ENCODE measurements around the gene BEND5.

GRCh38 chr1:48761986-48762385 lies 14.7 kb downstream of the BEND5 start:
- TF ChIP-seq BCL11A (IDR thresholded peaks at IDR 0.05; ENCODE audit: low read depth, low read length) = no peak
- no peak for TF ChIP-seq RCOR1 (conservative IDR thresholded peaks at IDR 0.05; ENCODE audit: low read depth, low read length)
- no peak for TF ChIP-seq CTCF (IDR thresholded peaks at IDR 0.05 in 2 of 3, conservative IDR thresholded peaks at IDR 0.05 in 1 of 3; ENCODE audit: control insufficient read depth in 2 of 3, extremely low read depth in 1 of 3, insufficient read depth in 1 of 3, low read depth in 3 of 3, low read length in 3 of 3)
- no peak for TF ChIP-seq GABPA (IDR thresholded peaks at IDR 0.05; ENCODE audit: low read depth)
- TF ChIP-seq SKIL (IDR thresholded peaks at IDR 0.05; ENCODE audit: low read depth, poor library complexity, severe bottlenecking) = no peak
- TF ChIP-seq YY1 (IDR thresholded peaks at IDR 0.05; ENCODE audit: low read depth, low read length) = no peak
- no peak for TF ChIP-seq BHLHE40 (IDR thresholded peaks at IDR 0.05; ENCODE audit: borderline replicate concordance in 1 of 2, low read depth in 2 of 2, low read length in 1 of 2)
- no peak for TF ChIP-seq MYC (IDR thresholded peaks at IDR 0.05; ENCODE audit: insufficient read depth, insufficient read length, insufficient replicate concordance, low read length, severe bottlenecking)

Data from GM12878 (cell line).